ENCODE results near the gene CYP2A7.

GRCh38 chr19:40923934-40924391 is 41.9 kb upstream of the CYP2A7 start:
- TF ChIP-seq CTCF (conservative IDR thresholded peaks at IDR 0.05): no peak
- no peak for TF ChIP-seq ZFX (IDR thresholded peaks at IDR 0.05)
